ENCODE results near the gene SIGLEC6. TPM values are rescaled to one million over a fixed set of nuclear protein-coding genes. Genes with fewer than 3 reads are reported as not detected.
A peak's percentile ranks its signal among the peaks of the same experiment; 100 is the strongest.

The SIGLEC6 gene
- total RNA-seq, 1 experiment from 2014 or later, result not detected

DNA sequence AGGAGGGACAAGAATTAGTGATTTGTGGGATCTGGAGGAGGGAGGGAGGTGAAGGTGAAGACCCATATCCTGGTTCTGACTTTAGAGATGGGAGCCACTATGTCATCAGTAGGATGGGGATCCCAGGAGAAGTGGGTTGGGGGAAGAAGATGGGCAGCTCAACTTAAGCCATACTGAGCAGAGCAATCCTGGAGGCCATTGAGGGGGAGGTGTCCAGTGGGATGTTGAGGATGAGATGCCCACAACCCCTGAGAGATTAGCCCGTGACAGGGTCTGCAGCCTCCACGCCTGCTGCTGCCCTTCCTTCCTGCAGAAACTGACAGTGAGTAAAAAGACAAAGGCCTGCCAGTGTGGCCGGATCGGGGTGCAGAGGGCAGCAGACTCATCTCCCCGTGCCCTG, 11.2 kb upstream of the SIGLEC6 start:
- H3K4me1 ChIP-seq (replicated peaks), result no peaks in the 10 kb centered on the region
- H3K9me3 ChIP-seq (replicated peaks), result no peaks in the 10 kb centered on the region
- H3K27me3 ChIP-seq (replicated peaks), result 0 out of 2 replicates have a peak, but pooled peaks cover 2% of the 10 kb centered on the region
- DNase-seq (ENCODE audit: low read depth in 1 of 2, low spot score in 2 of 2), result no peak
- H3K27ac ChIP-seq, result no peak overlapping the region
- H3K4me3 ChIP-seq, result no peak overlapping the region
- no peaks in the 10 kb centered on the region for H3K36me3 ChIP-seq

DNA sequence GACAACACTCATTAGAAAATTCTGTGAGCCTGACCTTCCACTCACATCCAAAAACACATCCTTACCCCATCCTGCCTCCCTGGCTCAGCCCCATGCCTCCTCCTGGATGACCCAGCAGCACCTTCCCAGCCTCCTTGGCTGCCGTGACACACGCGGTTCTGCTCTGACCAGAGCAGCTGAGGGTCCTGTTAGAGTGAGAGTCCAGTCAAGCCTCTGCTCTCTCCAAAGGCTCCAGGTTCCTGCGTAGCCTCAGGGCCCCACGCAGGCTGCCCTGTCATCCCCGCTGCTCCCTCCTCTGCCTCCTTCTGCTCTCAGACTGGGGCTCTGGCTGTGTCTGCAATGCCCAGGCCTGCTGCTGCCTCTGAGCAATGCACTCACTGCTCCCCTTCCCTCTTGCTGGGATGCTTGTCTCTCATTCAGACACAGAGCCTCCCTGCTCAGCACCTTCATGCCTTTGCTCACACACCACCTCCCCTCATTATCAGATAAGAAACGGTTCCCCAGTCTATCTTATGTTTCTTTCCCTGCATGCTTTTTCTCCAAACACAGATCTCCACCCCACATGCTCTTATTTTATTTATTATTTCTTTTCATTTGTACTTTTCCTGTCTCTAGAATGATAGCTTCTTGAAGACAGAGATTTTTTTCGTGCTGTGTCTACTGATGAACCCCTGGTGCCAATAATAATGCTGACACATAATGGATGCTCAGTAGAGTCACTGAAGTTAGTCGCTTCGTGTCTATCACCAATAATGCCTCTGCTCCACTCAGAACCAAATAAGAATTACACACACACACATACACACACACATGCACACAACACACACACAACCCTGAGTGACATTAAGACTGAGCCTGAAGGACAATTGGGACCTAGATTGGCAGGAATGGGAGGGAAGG, 10.2 kb upstream of the SIGLEC6 start:
- Histone ChIP-seq H3K36me3 (no peaks in the 10 kb centered on the region), H3K9me3 (replicated peaks) (no peaks in the 10 kb centered on the region), H3K4me3 (no peak overlapping the region), H3K27me3 (replicated peaks) (0 out of 2 replicates have a peak, but pooled peaks cover 2% of the 10 kb centered on the region), H3K4me1 (replicated peaks) (no peaks in the 10 kb centered on the region), H3K27ac (no peak overlapping the region)
- peak in 1 of 2 experiments; percentile 29 for DNase-seq (ENCODE audit: low read depth in 1 of 2, low spot score in 2 of 2)

DNA sequence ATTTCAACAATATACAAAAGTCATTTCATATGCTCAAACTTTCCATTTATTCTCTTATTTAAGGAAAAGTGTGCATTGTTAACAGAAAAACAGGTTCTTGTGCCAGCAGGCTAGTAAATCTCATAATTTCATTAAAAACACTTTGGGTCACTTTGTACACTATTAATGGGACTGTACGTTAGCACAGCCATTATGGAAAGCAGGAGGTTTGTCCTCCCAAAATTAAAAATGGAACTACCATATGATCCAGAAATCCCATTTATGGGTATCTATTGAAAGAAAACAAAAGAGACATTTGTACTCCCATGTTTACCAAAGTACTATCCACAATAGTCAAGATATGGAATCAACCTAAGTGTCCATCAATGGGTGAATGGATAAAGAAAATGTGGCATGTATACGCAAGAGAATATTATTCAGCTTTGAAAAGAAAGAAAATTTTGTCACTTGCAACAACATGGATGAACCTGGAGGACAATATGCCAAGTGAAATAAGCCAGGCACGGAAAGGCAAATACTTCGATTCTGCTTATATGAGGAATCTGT, 8.4 kb upstream of the SIGLEC6 start:
- Histone ChIP-seq H3K4me3 (no peak overlapping the region), H3K36me3 (no peaks in the 10 kb centered on the region), H3K4me1 (replicated peaks) (no peaks in the 10 kb centered on the region), H3K27ac (no peak overlapping the region), H3K27me3 (replicated peaks) (0 out of 2 replicates have a peak, but pooled peaks cover 2% of the 10 kb centered on the region), H3K9me3 (replicated peaks) (no peaks in the 10 kb centered on the region)
- DNase-seq (ENCODE audit: low read depth in 1 of 2, low spot score in 2 of 2), result no peak

DNA sequence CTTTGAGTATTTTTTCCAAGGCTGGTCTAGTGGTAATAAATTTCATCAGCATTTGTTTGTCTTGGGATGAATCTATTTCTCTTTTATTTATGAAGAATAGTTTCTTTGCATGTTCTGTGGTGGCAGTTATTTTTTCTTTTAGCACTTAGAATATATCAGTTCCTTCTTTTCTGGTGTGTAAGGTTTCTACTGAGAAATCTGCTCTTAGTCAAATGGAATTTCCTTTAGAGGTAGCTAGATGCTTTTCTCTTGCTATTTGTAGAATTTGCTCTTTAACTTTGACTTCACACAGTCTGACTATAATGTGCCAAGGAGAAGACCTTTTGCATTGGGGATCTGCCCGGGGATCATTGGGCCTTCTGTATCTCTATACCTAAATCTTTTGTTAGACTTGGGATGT, 4.1 kb upstream of the SIGLEC6 start:
- Histone ChIP-seq H3K27ac (no peak overlapping the region), H3K9me3 (replicated peaks) (no peaks in the 10 kb centered on the region), H3K4me3 (no peak overlapping the region), H3K36me3 (no peaks in the 10 kb centered on the region), H3K4me1 (replicated peaks) (no peaks in the 10 kb centered on the region), H3K27me3 (replicated peaks) (0 out of 2 replicates have a peak, but pooled peaks cover 2% of the 10 kb centered on the region)
- no peak for DNase-seq (ENCODE audit: low read depth in 1 of 2, low spot score in 2 of 2)

DNA sequence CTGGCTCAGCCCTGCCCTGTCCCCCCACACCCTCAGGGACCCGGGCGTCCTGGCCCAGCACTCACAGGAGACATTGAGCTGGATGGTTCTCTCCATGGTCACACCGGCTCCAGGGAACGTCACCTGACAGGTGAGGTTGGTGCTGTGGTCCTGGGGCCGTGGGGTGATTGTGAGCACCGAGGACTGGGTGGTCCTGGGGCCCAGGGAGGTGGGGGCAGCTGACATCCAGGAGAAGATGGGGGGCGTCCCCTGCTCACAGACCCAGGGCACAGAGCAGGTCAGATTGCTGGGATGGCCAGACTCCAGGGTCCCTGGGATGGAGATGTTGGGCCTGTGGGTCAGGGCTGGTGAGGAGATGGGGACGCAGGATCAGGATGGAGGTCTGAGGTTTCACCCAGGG, 854 bp downstream of the SIGLEC6 start:
- 0 out of 2 replicates have a peak, but pooled peaks cover 2% of the 10 kb centered on the region for H3K27me3 ChIP-seq (replicated peaks)
- no peaks in the 10 kb centered on the region for H3K4me1 ChIP-seq (replicated peaks)
- H3K36me3 ChIP-seq, result no peaks in the 10 kb centered on the region
- no peak for DNase-seq (ENCODE audit: low read depth in 1 of 2, low spot score in 2 of 2)
- no peak overlapping the region for H3K27ac ChIP-seq
- H3K9me3 ChIP-seq (replicated peaks), result no peaks in the 10 kb centered on the region
- H3K4me3 ChIP-seq, result no peak overlapping the region

DNA sequence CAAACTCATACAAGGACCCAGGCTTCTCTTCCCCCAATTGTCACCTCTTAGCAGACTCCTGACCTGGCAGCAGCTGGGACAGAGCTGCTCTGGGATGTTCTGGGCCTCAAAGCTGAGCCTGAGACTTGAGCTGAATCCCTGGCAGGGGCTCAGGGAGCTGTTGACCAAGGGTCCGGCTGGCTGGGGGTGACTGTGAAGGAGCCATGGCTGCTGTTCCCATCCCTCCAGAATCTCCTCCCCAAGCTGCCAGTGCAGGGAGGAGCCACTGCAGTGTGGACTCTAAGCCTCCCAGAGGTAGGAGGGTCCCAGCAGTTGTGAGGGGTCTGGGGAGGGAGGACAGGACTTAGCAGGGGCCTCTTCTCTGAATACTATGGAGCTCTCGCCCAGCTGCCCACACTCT, 2.2 kb downstream of the SIGLEC6 start:
- Histone ChIP-seq H3K27ac (no peak overlapping the region), H3K27me3 (replicated peaks) (0 out of 2 replicates have a peak, but pooled peaks cover 2% of the 10 kb centered on the region), H3K36me3 (no peaks in the 10 kb centered on the region), H3K9me3 (replicated peaks) (no peaks in the 10 kb centered on the region), H3K4me3 (no peak overlapping the region), H3K4me1 (replicated peaks) (no peaks in the 10 kb centered on the region)
- no peak for DNase-seq (ENCODE audit: low read depth in 1 of 2, low spot score in 2 of 2)

DNA sequence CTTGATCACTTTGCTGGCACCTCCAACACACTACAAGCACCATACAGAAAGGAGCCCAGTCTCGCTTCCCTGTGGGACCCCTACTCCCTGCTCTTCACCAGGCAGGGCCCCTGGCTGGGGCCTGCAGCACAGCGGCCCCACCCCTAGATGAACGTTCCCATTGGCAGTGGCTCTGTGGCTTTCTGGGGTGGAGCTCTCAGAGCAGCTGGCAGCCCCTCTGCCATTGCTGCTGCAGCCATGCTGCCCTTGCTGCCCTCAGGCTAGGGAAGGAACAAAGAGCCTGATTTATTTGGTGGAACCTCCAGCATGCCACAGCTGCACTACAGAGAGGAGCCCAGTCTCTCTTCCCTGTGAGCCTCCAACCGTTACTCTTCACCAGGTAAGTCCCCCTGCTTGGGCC, 5.8 kb downstream of the SIGLEC6 start:
- H3K9me3 ChIP-seq (replicated peaks), result no peaks in the 10 kb centered on the region
- no peaks in the 10 kb centered on the region for H3K4me1 ChIP-seq (replicated peaks)
- H3K4me3 ChIP-seq, result no peak overlapping the region
- H3K36me3 ChIP-seq, result no peaks in the 10 kb centered on the region
- DNase-seq (ENCODE audit: low read depth in 1 of 2, low spot score in 2 of 2), result no peak
- no peak overlapping the region for H3K27ac ChIP-seq
- H3K27me3 ChIP-seq (replicated peaks), result no peaks in the 10 kb centered on the region

DNA sequence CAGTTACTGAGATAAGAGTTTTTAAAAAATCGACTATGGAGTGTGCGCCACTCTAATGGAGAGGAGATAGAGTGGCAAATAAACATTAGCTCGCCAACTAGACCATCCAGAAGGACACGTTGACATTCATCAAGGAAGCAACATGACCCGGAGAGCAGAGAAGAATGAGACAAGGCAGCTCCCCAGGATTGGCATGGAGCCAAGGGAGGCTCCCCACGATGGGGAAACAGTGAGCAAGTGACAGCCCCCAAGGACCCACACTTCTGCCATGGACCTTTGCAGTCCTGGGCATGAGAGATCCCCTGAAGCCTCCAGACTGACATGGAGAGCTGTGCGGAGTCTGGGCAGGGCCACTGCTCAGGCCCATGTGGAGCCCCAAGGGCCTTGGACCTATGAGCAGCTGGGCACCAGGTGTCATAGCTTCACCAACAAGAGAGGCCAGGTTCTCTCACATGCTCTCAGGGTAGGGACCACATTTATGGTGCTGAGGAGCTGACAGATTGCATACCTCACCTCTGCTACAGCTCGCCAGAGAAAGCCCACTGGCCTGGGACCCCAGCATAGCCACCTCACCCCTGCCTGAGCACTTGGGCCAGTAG, 6.7 kb downstream of the SIGLEC6 start:
- Histone ChIP-seq H3K36me3 (no peaks in the 10 kb centered on the region), H3K27ac (no peak overlapping the region), H3K9me3 (replicated peaks) (no peaks in the 10 kb centered on the region), H3K4me3 (no peak overlapping the region), H3K4me1 (replicated peaks) (no peaks in the 10 kb centered on the region), H3K27me3 (replicated peaks) (no peaks in the 10 kb centered on the region)
- DNase-seq (ENCODE audit: low read depth in 1 of 2, low spot score in 2 of 2), result no peak

DNA sequence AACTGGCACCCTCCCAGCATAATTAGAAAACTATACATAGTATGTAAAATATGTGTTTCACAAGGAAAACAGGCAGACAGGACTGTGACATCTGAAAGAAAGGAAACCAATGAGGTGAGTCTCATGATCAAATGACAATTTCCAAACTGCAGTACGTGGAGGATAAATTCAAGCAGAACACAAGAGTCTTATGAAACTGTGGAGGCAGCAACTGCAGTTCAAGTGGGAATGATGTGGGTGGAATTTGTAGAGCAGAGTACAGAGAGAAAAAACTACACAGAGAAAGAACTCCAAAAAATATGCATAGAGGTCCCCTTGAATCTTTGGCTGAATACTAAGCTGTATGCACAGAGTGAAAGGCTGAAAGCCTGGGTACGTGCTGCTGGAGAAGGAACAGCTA, 9.7 kb downstream of the SIGLEC6 start:
- H3K27ac ChIP-seq, result no peak overlapping the region
- no peaks in the 10 kb centered on the region for H3K4me1 ChIP-seq (replicated peaks)
- no peaks in the 10 kb centered on the region for H3K27me3 ChIP-seq (replicated peaks)
- H3K4me3 ChIP-seq, result no peak overlapping the region
- no peaks in the 10 kb centered on the region for H3K9me3 ChIP-seq (replicated peaks)
- H3K36me3 ChIP-seq, result no peaks in the 10 kb centered on the region
- no peak for DNase-seq (ENCODE audit: low read depth in 1 of 2, low spot score in 2 of 2)

DNA sequence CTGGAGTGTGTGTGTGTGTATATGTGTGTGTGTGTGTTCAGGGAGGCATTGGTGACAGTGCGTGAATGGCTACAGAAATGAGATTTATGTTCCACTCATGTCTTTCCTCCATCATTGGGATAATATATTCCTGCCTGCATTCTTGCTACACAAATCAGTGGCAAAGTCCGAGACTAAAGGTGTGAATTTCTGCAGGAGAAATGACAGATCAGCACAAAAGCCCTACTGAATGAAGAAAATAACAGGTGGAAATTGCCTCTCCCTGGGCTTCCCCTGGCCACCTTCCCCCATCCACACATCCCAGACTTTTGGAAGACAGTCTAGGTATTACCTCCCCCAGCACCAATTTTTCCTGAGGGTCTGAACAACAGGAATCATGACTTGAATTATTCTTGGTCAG, 10.1 kb downstream of the SIGLEC6 start:
- H3K27ac ChIP-seq, result no peak overlapping the region
- DNase-seq (ENCODE audit: low read depth in 1 of 2, low spot score in 2 of 2), result no peak
- H3K4me3 ChIP-seq, result no peak overlapping the region
- no peaks in the 10 kb centered on the region for H3K9me3 ChIP-seq (replicated peaks)
- H3K4me1 ChIP-seq (replicated peaks), result no peaks in the 10 kb centered on the region
- no peaks in the 10 kb centered on the region for H3K36me3 ChIP-seq
- H3K27me3 ChIP-seq (replicated peaks), result no peaks in the 10 kb centered on the region

DNA sequence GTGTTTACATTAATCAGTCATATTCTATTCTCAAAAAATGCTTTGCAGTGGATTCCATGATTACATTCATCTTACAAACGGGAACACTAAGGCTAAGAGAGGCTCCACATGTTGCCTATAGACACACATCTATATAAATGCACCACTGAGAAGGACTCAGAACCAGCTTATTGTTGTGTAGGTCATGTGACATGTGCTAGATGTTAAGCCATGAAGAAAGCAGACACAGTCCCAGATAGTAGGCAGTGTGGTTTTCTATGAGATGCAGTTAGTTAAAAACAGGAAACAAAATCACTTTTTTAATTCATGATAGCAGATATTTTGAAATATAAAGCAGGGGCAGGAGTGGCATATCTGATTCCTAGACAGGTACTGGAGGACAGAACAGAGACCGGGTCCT, 10.7 kb downstream of the SIGLEC6 start:
- Histone ChIP-seq H3K4me3 (no peak overlapping the region), H3K36me3 (no peaks in the 10 kb centered on the region), H3K27ac (no peak overlapping the region), H3K9me3 (replicated peaks) (no peaks in the 10 kb centered on the region), H3K27me3 (replicated peaks) (no peaks in the 10 kb centered on the region), H3K4me1 (replicated peaks) (no peaks in the 10 kb centered on the region)
- no peak for DNase-seq (ENCODE audit: low read depth in 1 of 2, low spot score in 2 of 2)

DNA sequence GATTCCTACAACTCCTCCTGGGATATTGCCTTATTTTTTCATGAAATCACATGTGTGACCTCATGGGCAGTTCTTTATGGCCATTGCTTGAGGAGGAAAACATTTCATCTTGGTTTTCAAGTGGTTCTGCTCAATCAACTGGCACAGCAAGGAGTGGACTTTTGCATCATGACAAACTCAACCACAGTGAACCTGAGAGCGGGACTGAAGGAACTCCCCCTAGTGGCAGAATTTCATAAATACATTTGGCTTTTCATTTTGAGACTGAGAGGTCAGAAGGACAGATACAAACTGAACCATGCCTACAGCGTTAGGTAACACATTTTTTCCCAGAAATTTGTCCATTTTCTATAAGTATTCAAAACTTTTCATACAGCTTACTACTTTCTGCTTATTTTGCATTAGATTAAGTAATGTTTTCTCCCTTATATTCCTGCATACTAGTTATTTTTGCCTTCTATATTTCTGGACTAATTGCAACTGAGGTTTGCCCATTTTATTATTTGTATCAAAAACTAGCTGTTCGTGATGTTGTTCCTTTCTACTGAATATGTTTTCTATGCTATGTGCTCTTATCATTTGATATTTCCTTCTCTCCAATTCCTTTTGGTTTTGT, 16.5 kb downstream of the SIGLEC6 start:
- Histone ChIP-seq H3K27me3 (replicated peaks) (peaks cover 3% of the 10 kb centered on the region; the same call in 1 of the 2 replicates), H3K4me3 (no peak overlapping the region), H3K4me1 (replicated peaks) (no peaks in the 10 kb centered on the region), H3K27ac (no peak overlapping the region), H3K9me3 (replicated peaks) (no peaks in the 10 kb centered on the region), H3K36me3 (no peaks in the 10 kb centered on the region)
- peak in 1 of 2 experiments; percentile 30 for DNase-seq (ENCODE audit: low read depth in 1 of 2, low spot score in 2 of 2)

DNA sequence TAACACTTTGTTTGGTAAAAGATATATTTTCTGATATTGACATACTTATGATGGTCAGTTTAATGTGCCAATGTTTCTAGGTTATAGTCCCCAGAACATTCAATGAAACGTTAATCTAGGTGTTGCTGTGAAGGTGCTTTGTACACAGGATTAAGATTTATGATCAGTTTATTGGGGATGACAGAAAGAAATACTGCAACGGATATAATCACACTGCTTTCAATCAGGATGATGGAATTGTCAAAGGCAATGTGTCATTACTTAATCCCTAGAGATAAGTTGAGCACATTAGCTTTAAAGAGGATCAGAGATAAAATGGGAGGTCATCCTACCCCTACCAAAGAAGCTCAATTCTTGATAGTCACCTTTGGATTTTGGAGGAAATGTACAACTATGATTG, 17.5 kb downstream of the SIGLEC6 start:
- Histone ChIP-seq H3K27ac (no peak overlapping the region), H3K4me3 (no peak overlapping the region), H3K4me1 (replicated peaks) (no peaks in the 10 kb centered on the region), H3K36me3 (no peaks in the 10 kb centered on the region), H3K27me3 (replicated peaks) (peaks cover 3% of the 10 kb centered on the region; the same call in 1 of the 2 replicates), H3K9me3 (replicated peaks) (no peaks in the 10 kb centered on the region)
- no peak for DNase-seq (ENCODE audit: low read depth in 1 of 2, low spot score in 2 of 2)

DNA sequence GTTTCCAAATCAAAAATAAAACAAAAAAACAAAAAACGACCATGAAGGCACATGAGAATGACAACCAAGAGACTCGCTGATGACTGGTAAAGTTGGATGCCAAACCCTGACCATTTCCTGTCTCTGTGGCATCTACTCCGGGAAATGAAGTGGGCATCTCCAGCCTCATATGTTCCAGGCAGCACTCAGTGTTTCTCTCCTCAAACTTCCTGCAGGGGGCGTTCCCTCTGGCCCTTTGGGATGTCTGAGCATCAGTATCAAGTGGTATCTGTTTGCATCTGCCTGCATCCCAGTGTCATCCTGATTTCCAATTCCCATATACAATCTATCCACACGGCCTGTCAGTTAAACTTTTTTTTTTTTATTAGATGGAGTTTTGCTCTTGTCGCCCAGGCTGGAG, 20.1 kb downstream of the SIGLEC6 start:
- peaks cover 3% of the 10 kb centered on the region; the same call in 1 of the 2 replicates for H3K27me3 ChIP-seq (replicated peaks)
- no peaks in the 10 kb centered on the region for H3K4me1 ChIP-seq (replicated peaks)
- no peak for DNase-seq (ENCODE audit: low read depth in 1 of 2, low spot score in 2 of 2)
- no peak overlapping the region for H3K4me3 ChIP-seq
- no peaks in the 10 kb centered on the region for H3K36me3 ChIP-seq
- H3K9me3 ChIP-seq (replicated peaks), result no peaks in the 10 kb centered on the region
- H3K27ac ChIP-seq, result no peak overlapping the region
